Femur (tissue), 1 donor: Measurements from ENCODE around the gene SORCS3.

ENCODE experiments used
- DNase-seq: peaks from one replicate; pipeline ENCODE4 v3.0.0-alpha.2; 2017

The SORCS3 gene

GRCh38 chr10:104648421-104648820 is 7.3 kb downstream of the SORCS3 start:
- no peak for DNase-seq

GRCh38 chr10:104650072-104650471 is 9.0 kb downstream of the SORCS3 start:
- no peak for DNase-seq

DNA sequence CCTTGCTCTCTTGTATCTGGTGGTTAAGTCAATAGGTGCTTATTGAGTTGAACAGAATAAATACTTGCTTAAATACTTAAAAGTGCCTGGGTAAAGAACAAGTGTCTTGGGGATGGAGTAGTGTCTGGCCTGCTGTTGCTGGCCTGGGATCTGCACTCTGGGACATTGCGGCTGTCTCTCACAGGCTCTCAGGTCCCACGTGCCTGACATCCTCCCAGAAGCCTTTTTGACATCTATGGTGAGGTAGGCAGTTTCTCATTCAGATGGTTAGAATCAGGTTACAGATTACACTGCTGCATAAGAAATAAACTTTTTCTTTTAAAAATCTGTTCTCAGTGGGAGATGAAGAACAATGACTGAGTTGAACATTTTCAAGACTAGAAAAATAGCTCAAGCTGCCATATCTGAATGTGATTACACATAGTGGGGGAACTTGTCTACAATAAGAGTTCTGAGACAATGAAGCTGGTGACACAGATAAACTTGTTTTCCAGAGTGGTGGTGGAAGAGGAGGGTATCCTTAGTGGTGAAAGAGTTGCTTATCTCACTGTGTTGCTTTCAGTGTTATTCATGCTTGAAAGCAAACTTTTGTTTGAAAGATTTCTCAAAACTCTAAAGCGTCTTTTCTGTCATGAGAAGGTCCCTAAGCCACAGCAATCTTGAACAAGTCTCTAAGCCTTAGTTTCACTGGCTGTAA is 9.7 kb downstream of the SORCS3 start:
- DNase-seq, result no peak

DNA sequence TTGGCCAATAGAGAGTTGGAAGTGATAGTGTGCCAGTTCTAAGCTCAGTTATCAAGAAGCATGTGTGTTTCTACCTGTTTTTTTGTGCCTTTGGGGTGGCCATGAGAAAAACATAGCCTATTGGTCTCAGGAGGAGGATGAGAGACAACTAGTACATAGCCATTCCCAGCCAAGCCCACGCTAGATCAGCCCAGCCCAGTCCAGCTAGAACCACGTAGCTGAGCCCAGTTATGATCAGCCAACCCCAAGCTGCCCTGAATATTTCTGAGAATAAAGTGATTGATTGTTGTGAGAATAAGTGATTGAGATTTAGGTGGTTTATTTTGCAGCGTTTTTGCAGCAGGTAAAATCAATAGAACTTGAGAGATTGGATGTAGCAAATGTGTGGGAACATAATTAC is 15.9 kb downstream of the SORCS3 start:
- no peak for DNase-seq

DNA sequence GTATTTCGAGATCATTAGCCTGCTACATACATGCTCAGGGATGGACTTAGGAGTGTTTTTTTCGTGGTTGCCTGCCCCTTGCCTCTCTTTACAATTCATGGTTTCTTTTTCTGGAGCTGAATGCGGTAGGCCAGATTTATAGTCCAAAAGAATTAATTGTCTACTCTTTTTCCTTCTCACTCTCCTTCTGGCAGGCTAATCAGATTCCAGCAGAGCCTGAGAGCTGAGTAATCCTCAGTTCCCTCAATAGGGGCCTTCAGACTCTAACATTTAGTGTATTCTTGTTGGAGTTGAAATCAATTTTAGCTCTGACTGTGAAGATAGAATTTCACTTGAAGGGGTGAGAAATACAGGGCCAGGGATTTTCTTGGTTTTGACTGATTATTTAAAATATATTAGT is 16.4 kb downstream of the SORCS3 start:
- DNase-seq, result no peak

DNA sequence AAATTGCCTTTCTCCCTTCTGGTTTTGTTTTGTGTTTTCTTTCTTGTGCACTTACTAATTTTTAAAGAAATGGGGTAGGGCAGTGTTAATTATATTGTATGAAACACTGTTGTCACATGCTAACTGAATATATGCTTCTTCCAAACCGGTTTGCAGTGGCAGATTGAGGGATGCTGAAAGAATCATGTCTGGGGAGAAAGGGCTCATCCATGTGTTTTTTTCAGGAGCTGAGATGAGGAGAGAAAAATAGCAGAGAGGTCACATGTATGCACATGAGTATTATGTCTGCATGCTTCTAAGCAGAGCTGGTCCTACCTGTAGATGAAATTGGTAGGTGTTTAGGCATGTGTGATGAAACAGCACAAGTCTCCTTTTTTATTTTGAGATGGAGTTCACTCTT is 17.0 kb downstream of the SORCS3 start:
- DNase-seq, result no peak

DNA sequence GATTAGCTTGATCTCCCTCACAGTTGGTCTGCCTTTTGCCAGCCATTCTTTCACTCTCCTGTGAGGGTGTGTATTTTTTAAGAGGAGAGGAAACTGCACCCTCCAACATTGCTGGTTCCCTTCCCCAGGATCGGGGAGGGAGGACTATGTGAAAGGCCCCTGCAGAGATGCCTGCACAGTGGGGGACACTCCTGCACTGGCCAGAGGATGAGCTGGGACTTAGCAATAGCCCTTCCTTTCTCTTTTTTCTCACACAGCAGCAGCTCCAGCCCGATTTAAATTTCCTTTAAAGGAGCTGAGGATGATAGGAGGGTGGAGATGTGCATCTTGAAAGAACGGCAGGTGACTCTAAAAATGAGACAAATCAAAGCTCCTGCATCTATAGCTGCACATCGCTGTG is 18.7 kb downstream of the SORCS3 start:
- DNase-seq, result no peak

- no peak for DNase-seq
Observed at GRCh38 chr10:104663076-104663475, 22.0 kb downstream of the SORCS3 start.

GRCh38 chr10:104663563-104663962 is 22.5 kb downstream of the SORCS3 start:
- no peak for DNase-seq

- DNase-seq, result no peak
Observed at GRCh38 chr10:104664205-104664604, 23.1 kb downstream of the SORCS3 start.

DNA sequence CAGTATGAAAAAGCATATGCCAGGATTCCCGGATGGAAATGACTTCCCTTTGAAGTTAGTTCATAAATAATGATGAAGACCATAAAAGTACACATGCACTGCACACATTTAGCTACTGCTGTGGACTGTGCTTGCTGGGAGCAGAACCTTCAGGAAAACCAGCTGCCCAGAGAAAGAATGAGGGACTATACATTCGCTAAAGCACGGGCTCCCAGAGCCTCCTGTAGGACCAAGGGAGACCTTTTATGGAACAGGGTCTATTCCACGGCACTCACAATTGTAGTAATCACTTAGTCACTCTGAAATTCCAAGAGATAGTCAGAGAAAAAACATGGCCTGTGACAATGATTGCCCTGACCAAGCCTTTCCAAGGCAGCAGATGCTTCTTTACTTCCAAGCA is 24.1 kb downstream of the SORCS3 start:
- DNase-seq, result no peak

DNA sequence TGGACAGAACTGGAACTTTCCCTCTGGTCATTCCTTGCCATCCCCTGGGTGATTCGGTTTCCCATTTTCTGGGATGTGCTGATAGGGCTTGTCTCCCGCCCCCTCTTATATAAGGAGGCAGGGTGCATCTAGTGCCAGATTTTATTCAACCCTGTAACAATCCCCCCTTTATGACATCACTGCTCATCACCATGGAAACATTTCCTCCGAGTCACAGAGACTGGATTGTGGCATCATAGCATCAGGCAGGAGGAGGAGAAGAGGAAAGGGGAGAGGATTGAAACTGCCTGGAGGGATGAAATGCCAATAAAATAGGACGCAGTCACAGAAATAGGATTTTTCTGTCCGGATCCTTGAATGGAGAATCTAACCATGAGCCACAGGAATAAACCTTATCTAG is 25.0 kb downstream of the SORCS3 start:
- DNase-seq, result no peak

GRCh38 chr10:104676874-104677273 is 35.8 kb downstream of the SORCS3 start:
- no peak for DNase-seq

- DNase-seq, result no peak
Observed at GRCh38 chr10:104678658-104679057, 37.6 kb downstream of the SORCS3 start.

GRCh38 chr10:104680467-104681401 is 39.6 kb downstream of the SORCS3 start:
- DNase-seq, result peak; percentile 34

DNA sequence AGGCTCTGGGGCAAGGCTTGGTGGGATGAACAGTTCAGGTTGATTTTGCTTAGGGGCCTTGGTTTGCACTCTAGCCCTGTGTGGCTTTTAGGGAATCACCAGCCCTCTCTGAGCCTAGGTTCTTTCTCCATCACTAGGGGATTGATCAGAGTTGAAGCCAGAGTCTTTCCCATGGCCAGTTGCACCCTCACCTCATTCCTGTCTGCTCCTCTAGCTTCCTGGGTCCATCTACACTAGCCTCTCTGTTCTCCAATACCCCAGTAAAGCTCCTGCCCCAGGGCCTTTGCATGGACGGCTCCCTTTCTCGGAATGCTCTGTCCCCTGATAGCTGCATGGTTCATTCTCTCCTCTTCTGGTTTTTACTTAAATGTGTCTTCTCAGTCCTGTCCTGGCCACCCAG is 40.4 kb downstream of the SORCS3 start:
- DNase-seq, result no peak

- DNase-seq, result no peak
Observed at GRCh38 chr10:104683567-104683966, 42.5 kb downstream of the SORCS3 start.

- DNase-seq, result no peak
Observed at GRCh38 chr10:104686829-104687228, 45.7 kb downstream of the SORCS3 start.

GRCh38 chr10:104688251-104689042 is 47.4 kb downstream of the SORCS3 start:
- DNase-seq, result no peak

DNA sequence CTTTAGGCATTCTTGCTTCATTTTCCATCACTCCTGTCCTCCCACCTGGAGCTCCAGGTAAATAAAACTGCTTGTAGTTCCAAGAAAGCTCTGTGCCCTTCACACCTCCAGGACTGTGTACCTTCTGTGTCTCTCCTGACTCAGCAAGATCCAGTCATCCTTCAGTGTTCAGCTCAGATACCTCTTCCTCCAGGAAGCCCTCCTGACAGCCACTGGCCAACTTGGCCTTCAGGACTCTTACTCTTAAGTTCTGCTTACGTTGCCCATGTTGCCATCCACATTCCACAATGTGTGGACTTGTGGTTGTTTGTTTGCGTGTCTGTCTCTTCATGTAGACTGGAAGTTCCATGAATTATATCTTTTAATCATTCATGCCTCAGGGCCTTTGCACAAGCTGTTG is 48.0 kb downstream of the SORCS3 start:
- no peak for DNase-seq

DNA sequence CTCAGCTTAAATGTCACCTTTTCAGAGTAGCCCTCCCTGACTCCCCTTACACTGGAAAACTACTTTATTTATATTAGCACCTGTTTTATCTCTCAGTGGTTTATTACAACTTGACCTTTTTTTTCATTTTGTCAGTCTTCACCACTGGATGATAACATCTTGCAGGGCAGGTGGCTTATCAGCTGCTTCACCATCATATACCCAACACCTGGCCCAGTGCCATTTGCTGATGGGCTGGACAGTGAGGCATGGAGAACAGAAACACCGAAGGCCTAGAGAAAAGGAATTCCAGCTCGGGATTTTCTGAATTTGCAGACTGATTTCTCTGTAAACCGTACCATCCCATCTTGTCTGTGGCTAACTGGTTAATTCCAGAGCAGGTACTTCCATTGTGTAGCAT is 48.5 kb downstream of the SORCS3 start:
- DNase-seq, result no peak

- no peak for DNase-seq
Observed at GRCh38 chr10:104690101-104690500, 49.0 kb downstream of the SORCS3 start.

GRCh38 chr10:104690959-104691358 is 49.9 kb downstream of the SORCS3 start:
- no peak for DNase-seq
